ENCODE data around the gene SPATA33. TPM values are rescaled to one million over a fixed set of nuclear protein-coding genes. Genes with fewer than 3 reads are reported as not detected.
"Not testable (repeated sequence)": the region's sequence is repeated elsewhere in the genome, so short reads cannot be mapped to it uniquely, and the experiment has no call there.

The SPATA33 gene
- total RNA-seq, 1 experiment from 2014 or later, result 25.6 TPM

DNA sequence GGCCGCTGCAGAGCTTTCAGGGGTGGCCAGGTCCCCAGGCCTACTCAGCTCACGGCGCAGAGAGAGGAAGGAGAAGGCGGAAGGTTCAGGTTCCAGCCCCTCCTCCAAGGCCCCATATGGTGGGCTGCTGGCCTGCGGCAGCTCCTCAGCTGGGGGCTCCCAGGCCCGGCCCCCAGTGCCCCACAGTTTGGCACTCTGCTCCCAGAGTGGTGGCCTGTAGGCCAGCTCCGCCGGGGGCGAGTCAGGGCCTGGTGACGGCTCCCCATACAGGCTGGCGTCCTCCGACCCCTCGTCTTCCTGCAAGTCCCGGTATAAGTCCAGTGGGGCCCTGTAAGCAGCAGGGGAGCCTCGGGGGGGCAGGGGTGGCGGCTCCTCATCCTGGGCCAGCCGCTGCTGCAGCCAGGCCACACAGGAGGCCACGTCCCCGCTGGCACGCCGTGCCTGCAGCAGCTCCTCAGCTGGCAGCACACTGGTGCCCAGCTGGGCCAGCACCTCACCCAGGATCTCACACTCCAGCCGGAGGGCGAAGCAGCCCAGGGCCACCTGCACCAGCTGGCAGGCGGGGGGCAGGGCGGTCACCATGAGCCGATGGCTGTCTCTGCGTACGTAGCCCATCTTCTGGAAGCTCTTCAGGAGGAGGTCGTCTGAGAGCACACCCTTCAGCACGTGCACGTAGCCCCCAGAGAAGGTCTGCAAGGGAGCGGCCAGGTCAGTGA is 40.1 kb downstream of the SPATA33 start:
- no peaks in the 10 kb centered on the region for H3K79me2 ChIP-seq (ENCODE audit: low read depth)

DNA sequence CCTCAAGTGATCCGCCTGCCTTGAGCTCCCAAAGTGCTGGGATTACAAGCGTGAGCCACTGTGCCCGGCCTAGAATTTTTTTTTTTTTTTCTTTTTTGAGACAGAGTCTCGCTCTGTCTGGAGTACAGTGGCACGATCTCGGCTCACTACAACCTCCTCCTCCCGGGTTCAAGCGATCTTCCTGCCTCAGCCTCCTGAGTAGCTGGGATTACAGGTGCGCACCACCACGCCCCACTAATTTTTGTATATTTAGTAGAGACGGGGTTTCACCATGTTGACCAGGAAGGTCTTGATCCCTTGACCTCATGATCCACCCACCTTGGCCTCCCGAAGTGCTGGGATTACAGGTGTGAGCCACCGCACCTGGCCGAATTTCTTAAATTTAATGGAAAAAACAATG is 41.1 kb downstream of the SPATA33 start:
- ChIA-PET POLR2A (ENCODE audit: unreplicated experiment) (interaction anchor here (0.7 kb wide), 1 partner anchor 345 kb away, joined by 20 read pairs; no protein-coding TSS in a partner anchor), CTCF (interaction anchor here (0.6 kb wide), 1 partner anchor 76 kb away, joined by 3 read pairs; no protein-coding TSS in a partner anchor)
- BruUV-seq (replicated peaks), result not testable (repeated sequence)

More for the DNA sequence above, 40.1 kb downstream of the SPATA33 start:
- Histone ChIP-seq H3K9me2 (ENCODE audit: insufficient read depth) (no peaks in the 10 kb centered on the region), H3K27ac (no peak overlapping the region), H3K4me3 (no peak overlapping the region), H3K27me3 (ENCODE audit: insufficient read depth, low read depth) (no peaks in the 10 kb centered on the region), H3K36me3 (ENCODE audit: low read depth) (no peaks in the 10 kb centered on the region), H4K20me1 (ENCODE audit: insufficient read depth) (peaks cover 23% of the 10 kb centered on the region), H2AFZ (no peak overlapping the region), H3K4me2 (no peak overlapping the region), H3K9me3 (ENCODE audit: insufficient read depth, low read depth) (no peaks in the 10 kb centered on the region), H3F3A (ENCODE audit: insufficient read depth, low read depth) (peaks cover 41% of the 10 kb centered on the region; the same call in 1 of the 2 replicates), H3K4me1 (replicated peaks; ENCODE audit: insufficient read depth) (peaks cover 5% of the 10 kb centered on the region; the same call in 1 of the 2 replicates)
- no peak for DNase-seq
- intact Hi-C loops (cut with micrococcal nuclease; ENCODE audit: unreplicated experiment), result no loop called here
- TF ChIP-seq EZH2 (IDR thresholded peaks at IDR 0.05; ENCODE audit: low read depth), result no peak
- TF ChIP-seq, protein P1, sequence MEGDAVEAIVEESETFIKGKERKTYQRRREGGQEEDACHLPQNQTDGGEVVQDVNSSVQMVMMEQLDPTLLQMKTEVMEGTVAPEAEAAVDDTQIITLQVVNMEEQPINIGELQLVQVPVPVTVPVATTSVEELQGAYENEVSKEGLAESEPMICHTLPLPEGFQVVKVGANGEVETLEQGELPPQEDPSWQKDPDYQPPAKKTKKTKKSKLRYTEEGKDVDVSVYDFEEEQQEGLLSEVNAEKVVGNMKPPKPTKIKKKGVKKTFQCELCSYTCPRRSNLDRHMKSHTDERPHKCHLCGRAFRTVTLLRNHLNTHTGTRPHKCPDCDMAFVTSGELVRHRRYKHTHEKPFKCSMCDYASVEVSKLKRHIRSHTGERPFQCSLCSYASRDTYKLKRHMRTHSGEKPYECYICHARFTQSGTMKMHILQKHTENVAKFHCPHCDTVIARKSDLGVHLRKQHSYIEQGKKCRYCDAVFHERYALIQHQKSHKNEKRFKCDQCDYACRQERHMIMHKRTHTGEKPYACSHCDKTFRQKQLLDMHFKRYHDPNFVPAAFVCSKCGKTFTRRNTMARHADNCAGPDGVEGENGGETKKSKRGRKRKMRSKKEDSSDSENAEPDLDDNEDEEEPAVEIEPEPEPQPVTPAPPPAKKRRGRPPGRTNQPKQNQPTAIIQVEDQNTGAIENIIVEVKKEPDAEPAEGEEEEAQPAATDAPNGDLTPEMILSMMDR (conservative IDR thresholded peaks at IDR 0.05), result no peak
- CTCF ChIA-PET, result interaction anchor here (0.6 kb wide), 1 partner anchor 77 kb away, joined by 3 read pairs; no protein-coding TSS in a partner anchor
- POLR2A ChIA-PET (ENCODE audit: unreplicated experiment), result interaction anchor here (0.6 kb wide), 1 partner anchor 725 kb away, joined by 12 read pairs; no protein-coding TSS in a partner anchor
- BruUV-seq (replicated peaks), result no TSS peak

DNA sequence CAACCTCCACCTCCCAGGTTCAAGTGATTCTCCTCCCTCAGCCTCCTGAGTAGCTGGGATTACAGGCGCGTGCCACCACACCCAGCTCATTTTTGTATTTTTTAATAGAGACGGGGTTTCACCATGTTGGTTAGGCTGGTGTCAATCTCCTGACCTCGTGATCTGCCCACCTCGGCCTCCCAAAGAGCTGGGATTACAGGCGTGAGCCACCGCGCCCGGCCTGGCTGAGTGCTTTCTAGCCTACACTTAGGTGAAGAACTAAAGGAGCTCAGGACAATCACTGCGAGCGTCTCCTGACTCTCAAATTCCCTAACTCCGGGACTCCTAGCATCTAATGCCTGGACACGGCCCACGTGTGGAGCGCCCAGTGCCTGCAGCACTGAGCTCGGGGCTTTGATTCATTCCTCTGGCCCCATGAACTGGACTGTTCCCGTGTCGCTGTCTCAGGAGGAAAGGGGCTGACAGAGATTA is 42.0 kb downstream of the SPATA33 start:
- intact Hi-C loops (cut with micrococcal nuclease; ENCODE audit: unreplicated experiment), result loop anchor here (1.0 to 10.0 kb wide), 6 partner anchors 20 to 455 kb away; partner anchors contain the start of gene TUBB3
- POLR2A ChIA-PET (ENCODE audit: unreplicated experiment), result interaction anchor here (0.5 to 0.9 kb wide), 4 partner anchors 37 to 1165 kb away, joined by 5 to 12 read pairs (median 8); no protein-coding TSS in a partner anchor
- H3K9me3 ChIP-seq (ENCODE audit: insufficient read depth, low read depth); H3K27me3 ChIP-seq (ENCODE audit: insufficient read depth, low read depth); DNase-seq; H3K79me2 ChIP-seq (ENCODE audit: low read depth); H3K36me3 ChIP-seq (ENCODE audit: low read depth); H2AFZ ChIP-seq; H3K27ac ChIP-seq; H3K9me2 ChIP-seq (ENCODE audit: insufficient read depth); H3K4me1 ChIP-seq (replicated peaks; ENCODE audit: insufficient read depth): not testable (repeated sequence)
- peaks cover 38% of the 10 kb centered on the region; the same call in 1 of the 2 replicates for H3F3A ChIP-seq (ENCODE audit: insufficient read depth, low read depth)
- peak overlapping the region; percentile 62 for H3K4me2 ChIP-seq
- peak overlapping the region; percentile 15; the same call in 1 of the 2 replicates for H3K4me3 ChIP-seq
- CTCF ChIA-PET, result interaction anchor here (0.6 to 2.0 kb wide), 6 partner anchors 13 to 175 kb away, joined by 3 to 19 read pairs (median 6); partner anchors contain the start of genes CDK10 and TCF25
- H4K20me1 ChIP-seq (ENCODE audit: insufficient read depth), result peaks cover 23% of the 10 kb centered on the region
- TSS peak; percentile 24 for BruUV-seq (replicated peaks)

More for the DNA sequence above, 41.1 kb downstream of the SPATA33 start:
- H4K20me1 ChIP-seq (ENCODE audit: insufficient read depth), result peaks cover 23% of the 10 kb centered on the region
- H3K27ac ChIP-seq; H2AFZ ChIP-seq; H3K9me3 ChIP-seq (ENCODE audit: insufficient read depth, low read depth); intact Hi-C loops (cut with micrococcal nuclease; ENCODE audit: unreplicated experiment); H3K27me3 ChIP-seq (ENCODE audit: insufficient read depth, low read depth); H3K4me1 ChIP-seq (replicated peaks; ENCODE audit: insufficient read depth); DNase-seq; H3K36me3 ChIP-seq (ENCODE audit: low read depth); H3K4me2 ChIP-seq; H3K9me2 ChIP-seq (ENCODE audit: insufficient read depth); H3K4me3 ChIP-seq; H3K79me2 ChIP-seq (ENCODE audit: low read depth): not testable (repeated sequence)
- H3F3A ChIP-seq (ENCODE audit: insufficient read depth, low read depth), result peaks cover 38% of the 10 kb centered on the region; the same call in 1 of the 2 replicates

Measured in PC-9 (cell line).